ENCODE results near the gene DGKB.

DGKB gene

DNA sequence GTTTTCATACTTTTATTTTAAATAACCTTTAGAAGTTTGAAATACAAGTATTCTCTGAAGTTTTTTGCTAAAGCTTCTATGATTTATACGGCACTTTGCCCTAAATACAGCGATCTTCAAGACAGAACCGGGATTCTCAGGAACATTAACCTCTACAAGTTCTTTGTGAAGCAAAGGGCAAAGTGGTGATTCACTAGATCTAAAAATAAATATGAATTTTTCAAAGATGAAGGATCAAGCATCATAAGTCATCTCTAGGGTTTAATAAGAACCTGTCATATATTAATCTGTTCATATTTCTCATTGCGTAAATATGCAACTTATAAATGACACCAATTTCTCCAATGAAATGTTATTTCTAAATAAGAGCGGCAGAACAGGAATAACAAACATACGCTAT, 30.7 kb downstream of the DGKB start:
- Histone ChIP-seq H3K27ac (ENCODE audit: low read length, poor library complexity, severe bottlenecking) (no peak overlapping the region), H3K14ac (ENCODE audit: low read length in 2 of 2) (no peak overlapping the region), H2BK120ac (ENCODE audit: low read depth, low read length) (no peak overlapping the region), H3K4me3 (ENCODE audit: insufficient read depth in 1 of 2, low read depth in 1 of 2, low read length in 2 of 2) (no peak overlapping the region), H3K36me3 (ENCODE audit: control insufficient read depth in 1 of 2, insufficient read depth in 2 of 2, low read depth in 1 of 2, low read length in 2 of 2) (no peaks in the 10 kb centered on the region), H2BK5ac (ENCODE audit: low read depth, low read length, poor library complexity, severe bottlenecking) (no peak overlapping the region), H3K23ac (ENCODE audit: low read length in 2 of 2) (no peak overlapping the region), H3K9ac (ENCODE audit: low read length) (no peak overlapping the region), H4K91ac (ENCODE audit: low read length) (no peak overlapping the region), H2AFZ (ENCODE audit: low read depth, low read length) (no peak overlapping the region), H3K79me1 (replicated peaks; ENCODE audit: low read length, poor library complexity, severe bottlenecking) (no peaks in the 10 kb centered on the region), H4K8ac (ENCODE audit: low read length) (no peak overlapping the region), H3K9me3 (ENCODE audit: control insufficient read depth, low read length) (no peaks in the 10 kb centered on the region), H2BK12ac (ENCODE audit: low read length in 2 of 2) (no peak overlapping the region), H2BK15ac (ENCODE audit: low read depth, poor library complexity, severe bottlenecking) (no peak overlapping the region), H3K18ac (ENCODE audit: low read depth in 1 of 2, low read length in 2 of 2) (no peak overlapping the region), H3K4me2 (ENCODE audit: low read length, poor library complexity, severe bottlenecking) (no peak overlapping the region), H3K4ac (ENCODE audit: low read depth in 1 of 2, low read length in 2 of 2) (no peak overlapping the region), H2AK5ac (ENCODE audit: low read length, severe bottlenecking) (no peak overlapping the region), H3K27me3 (ENCODE audit: control insufficient read depth in 1 of 2, insufficient read depth in 1 of 2, low read length in 2 of 2) (no peaks in the 10 kb centered on the region), H3K4me1 (ENCODE audit: control insufficient read depth, insufficient read depth, low read depth, low read length) (no peaks in the 10 kb centered on the region)
- DNase-seq, result no peak
- 76% methylated on average over 5 of the region's 6 CpGs for WGBS

DNA sequence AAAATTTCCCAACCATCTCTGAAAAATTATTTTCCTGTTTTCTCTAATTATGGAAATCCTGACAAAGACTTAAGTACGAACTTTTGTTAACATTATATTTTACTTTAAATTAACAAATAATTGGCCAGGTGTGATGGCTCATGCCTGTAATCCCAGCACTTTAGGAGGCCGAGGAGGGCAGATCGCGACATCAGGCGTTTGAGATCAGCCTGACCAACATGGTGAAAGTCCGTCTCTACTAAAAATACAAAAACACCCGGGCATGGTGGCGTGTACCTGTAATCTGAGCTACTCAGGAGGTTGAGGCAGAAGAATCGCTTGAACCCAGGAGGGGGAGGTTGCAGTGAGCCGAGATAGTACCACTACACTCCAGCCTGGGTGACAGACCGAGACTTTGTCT, 32.2 kb downstream of the DGKB start:
- H4K8ac ChIP-seq (ENCODE audit: low read length), result no peak overlapping the region
- H3K9me3 ChIP-seq (ENCODE audit: control insufficient read depth, low read length), result no peaks in the 10 kb centered on the region
- H3K27ac ChIP-seq (ENCODE audit: low read length, poor library complexity, severe bottlenecking), result no peak overlapping the region
- no peak overlapping the region for H2BK5ac ChIP-seq (ENCODE audit: low read depth, low read length, poor library complexity, severe bottlenecking)
- H3K4me3 ChIP-seq (ENCODE audit: insufficient read depth in 1 of 2, low read depth in 1 of 2, low read length in 2 of 2), result no peak overlapping the region
- no peak overlapping the region for H2AFZ ChIP-seq (ENCODE audit: low read depth, low read length)
- no peak for DNase-seq
- 88% methylated on average over 8 of the region's 11 CpGs for WGBS
- no peaks in the 10 kb centered on the region for H3K27me3 ChIP-seq (ENCODE audit: control insufficient read depth in 1 of 2, insufficient read depth in 1 of 2, low read length in 2 of 2)
- H3K4me1 ChIP-seq (ENCODE audit: control insufficient read depth, insufficient read depth, low read depth, low read length), result no peaks in the 10 kb centered on the region
- H3K79me1 ChIP-seq (replicated peaks; ENCODE audit: low read length, poor library complexity, severe bottlenecking), result no peaks in the 10 kb centered on the region
- no peak overlapping the region for H2AK5ac ChIP-seq (ENCODE audit: low read length, severe bottlenecking)
- no peak overlapping the region for H2BK12ac ChIP-seq (ENCODE audit: low read length in 2 of 2)
- H3K4ac ChIP-seq (ENCODE audit: low read depth in 1 of 2, low read length in 2 of 2), result no peak overlapping the region
- H3K4me2 ChIP-seq (ENCODE audit: low read length, poor library complexity, severe bottlenecking), result no peak overlapping the region
- H3K36me3 ChIP-seq (ENCODE audit: control insufficient read depth in 1 of 2, insufficient read depth in 2 of 2, low read depth in 1 of 2, low read length in 2 of 2), result no peaks in the 10 kb centered on the region
- no peak overlapping the region for H3K18ac ChIP-seq (ENCODE audit: low read depth in 1 of 2, low read length in 2 of 2)
- no peak overlapping the region for H3K9ac ChIP-seq (ENCODE audit: low read length)
- no peak overlapping the region for H2BK120ac ChIP-seq (ENCODE audit: low read depth, low read length)
- H2BK15ac ChIP-seq (ENCODE audit: low read depth, poor library complexity, severe bottlenecking), result no peak overlapping the region
- H3K23ac ChIP-seq (ENCODE audit: low read length in 2 of 2), result no peak overlapping the region
- no peak overlapping the region for H4K91ac ChIP-seq (ENCODE audit: low read length)
- H3K14ac ChIP-seq (ENCODE audit: low read length in 2 of 2), result no peak overlapping the region

DNA sequence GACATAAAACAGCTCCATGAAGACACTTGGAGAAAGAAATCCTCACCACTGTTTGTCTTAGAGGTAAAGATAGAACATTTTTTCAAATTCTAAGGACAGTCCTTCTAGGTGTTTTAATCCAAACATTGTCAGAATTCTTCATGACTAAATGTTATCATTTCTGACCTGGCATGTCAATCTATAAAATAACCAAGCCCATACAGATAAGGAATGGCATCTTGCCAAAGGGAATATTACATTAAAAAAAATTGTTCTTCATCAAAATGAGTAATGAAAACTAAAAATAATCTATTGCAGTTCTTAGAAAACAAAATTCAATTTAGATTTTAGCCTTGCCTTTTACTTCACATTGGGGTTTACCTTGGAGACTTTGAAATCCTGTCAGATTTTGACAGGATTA, 33.6 kb downstream of the DGKB start:
- Histone ChIP-seq H3K4me3 (ENCODE audit: insufficient read depth in 1 of 2, low read depth in 1 of 2, low read length in 2 of 2) (no peak overlapping the region), H4K8ac (ENCODE audit: low read length) (no peak overlapping the region), H3K18ac (ENCODE audit: low read depth in 1 of 2, low read length in 2 of 2) (no peak overlapping the region), H3K27me3 (ENCODE audit: control insufficient read depth in 1 of 2, insufficient read depth in 1 of 2, low read length in 2 of 2) (no peaks in the 10 kb centered on the region), H3K9me3 (ENCODE audit: control insufficient read depth, low read length) (no peaks in the 10 kb centered on the region), H3K79me1 (replicated peaks; ENCODE audit: low read length, poor library complexity, severe bottlenecking) (no peaks in the 10 kb centered on the region), H3K9ac (ENCODE audit: low read length) (no peak overlapping the region), H3K4ac (ENCODE audit: low read depth in 1 of 2, low read length in 2 of 2) (no peak overlapping the region), H4K91ac (ENCODE audit: low read length) (no peak overlapping the region), H3K4me2 (ENCODE audit: low read length, poor library complexity, severe bottlenecking) (no peak overlapping the region), H2BK120ac (ENCODE audit: low read depth, low read length) (no peak overlapping the region), H2AFZ (ENCODE audit: low read depth, low read length) (no peak overlapping the region), H3K27ac (ENCODE audit: low read length, poor library complexity, severe bottlenecking) (no peak overlapping the region), H2AK5ac (ENCODE audit: low read length, severe bottlenecking) (no peak overlapping the region), H3K36me3 (ENCODE audit: control insufficient read depth in 1 of 2, insufficient read depth in 2 of 2, low read depth in 1 of 2, low read length in 2 of 2) (no peaks in the 10 kb centered on the region), H2BK5ac (ENCODE audit: low read depth, low read length, poor library complexity, severe bottlenecking) (no peak overlapping the region), H2BK12ac (ENCODE audit: low read length in 2 of 2) (no peak overlapping the region), H3K4me1 (ENCODE audit: control insufficient read depth, insufficient read depth, low read depth, low read length) (no peaks in the 10 kb centered on the region), H3K14ac (ENCODE audit: low read length in 2 of 2) (no peak overlapping the region), H2BK15ac (ENCODE audit: low read depth, poor library complexity, severe bottlenecking) (no peak overlapping the region), H3K23ac (ENCODE audit: low read length in 2 of 2) (no peak overlapping the region)
- DNase-seq, result no peak

DNA sequence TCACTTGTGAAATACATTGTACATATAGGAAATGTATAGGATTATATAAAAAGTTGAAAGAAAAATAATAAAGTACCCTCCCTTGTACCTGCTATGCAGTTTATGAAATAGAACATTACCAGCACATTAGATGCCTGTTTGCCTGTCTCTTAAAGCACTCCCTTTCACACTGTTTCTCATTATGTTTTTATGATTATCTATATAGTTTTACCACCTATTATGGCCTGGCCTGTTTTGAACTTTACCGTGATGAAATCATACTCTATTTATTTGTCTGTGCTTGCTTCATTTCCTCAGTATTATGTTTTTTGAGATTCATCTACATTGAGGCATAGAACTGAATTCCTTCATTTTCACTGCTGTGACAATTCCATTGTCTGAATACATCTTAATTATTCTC, 41.1 kb downstream of the DGKB start:
- Histone ChIP-seq H2AK5ac (ENCODE audit: low read length, severe bottlenecking) (no peak overlapping the region), H3K14ac (ENCODE audit: low read length in 2 of 2) (no peak overlapping the region), H2BK12ac (ENCODE audit: low read length in 2 of 2) (no peak overlapping the region), H3K79me1 (replicated peaks; ENCODE audit: low read length, poor library complexity, severe bottlenecking) (no peaks in the 10 kb centered on the region), H3K36me3 (ENCODE audit: control insufficient read depth in 1 of 2, insufficient read depth in 2 of 2, low read depth in 1 of 2, low read length in 2 of 2) (no peaks in the 10 kb centered on the region), H3K23ac (ENCODE audit: low read length in 2 of 2) (no peak overlapping the region), H2AFZ (ENCODE audit: low read depth, low read length) (no peak overlapping the region), H3K4me2 (ENCODE audit: low read length, poor library complexity, severe bottlenecking) (no peak overlapping the region), H4K8ac (ENCODE audit: low read length) (no peak overlapping the region), H3K27ac (ENCODE audit: low read length, poor library complexity, severe bottlenecking) (no peak overlapping the region), H2BK120ac (ENCODE audit: low read depth, low read length) (no peak overlapping the region), H3K9me3 (ENCODE audit: control insufficient read depth, low read length) (no peaks in the 10 kb centered on the region), H2BK15ac (ENCODE audit: low read depth, poor library complexity, severe bottlenecking) (no peak overlapping the region), H4K91ac (ENCODE audit: low read length) (no peak overlapping the region), H3K4me1 (ENCODE audit: control insufficient read depth, insufficient read depth, low read depth, low read length) (no peaks in the 10 kb centered on the region), H2BK5ac (ENCODE audit: low read depth, low read length, poor library complexity, severe bottlenecking) (no peak overlapping the region), H3K4ac (ENCODE audit: low read depth in 1 of 2, low read length in 2 of 2) (no peak overlapping the region), H3K4me3 (ENCODE audit: insufficient read depth in 1 of 2, low read depth in 1 of 2, low read length in 2 of 2) (no peak overlapping the region), H3K9ac (ENCODE audit: low read length) (no peak overlapping the region), H3K27me3 (ENCODE audit: control insufficient read depth in 1 of 2, insufficient read depth in 1 of 2, low read length in 2 of 2) (no peaks in the 10 kb centered on the region), H3K18ac (ENCODE audit: low read depth in 1 of 2, low read length in 2 of 2) (no peak overlapping the region)
- DNase-seq, result no peak
- WGBS, result no CpG with 5 or more reads among the region's 1 CpG
